CD4-positive, alpha-beta T cell treated with Interleukin-4 for 4 hours (primary cell): ENCODE results near the gene PTPN2.
"Not testable (repeated sequence)": the region's sequence is repeated elsewhere in the genome, so short reads cannot be mapped to it uniquely, and the experiment has no call there.

ENCODE experiments used
- DNase-seq: peaks from one replicate; pipeline ENCODE4 v3.0.0-alpha.2; 2020

PTPN2 gene

DNA sequence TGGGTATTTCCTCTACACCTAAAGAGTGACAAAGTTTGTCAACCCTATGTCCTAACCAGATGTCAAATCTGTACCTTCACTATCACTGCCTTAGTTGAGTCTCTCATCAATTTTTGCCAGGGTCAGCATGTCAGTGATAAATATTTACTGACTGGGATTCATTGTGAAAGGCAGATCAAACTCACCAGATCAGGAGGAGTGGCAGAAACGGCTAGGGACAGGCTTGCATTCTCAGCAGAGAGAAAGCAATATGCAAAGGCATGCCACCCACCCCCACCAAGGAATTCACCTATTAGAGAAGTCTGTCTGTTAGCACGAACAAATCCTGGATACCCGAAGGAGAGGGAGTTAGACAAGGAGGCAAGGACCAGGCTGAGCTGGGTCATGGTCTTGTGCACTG, 62.6 kb downstream of the PTPN2 start:
- no peak for DNase-seq

- DNase-seq, result no peak
These were observed 63.5 kb downstream of the PTPN2 start for GRCh38 chr18:12820506-12820905.

GRCh38 chr18:12819841-12820240, 64.2 kb downstream of the PTPN2 start:
- no peak for DNase-seq

DNA sequence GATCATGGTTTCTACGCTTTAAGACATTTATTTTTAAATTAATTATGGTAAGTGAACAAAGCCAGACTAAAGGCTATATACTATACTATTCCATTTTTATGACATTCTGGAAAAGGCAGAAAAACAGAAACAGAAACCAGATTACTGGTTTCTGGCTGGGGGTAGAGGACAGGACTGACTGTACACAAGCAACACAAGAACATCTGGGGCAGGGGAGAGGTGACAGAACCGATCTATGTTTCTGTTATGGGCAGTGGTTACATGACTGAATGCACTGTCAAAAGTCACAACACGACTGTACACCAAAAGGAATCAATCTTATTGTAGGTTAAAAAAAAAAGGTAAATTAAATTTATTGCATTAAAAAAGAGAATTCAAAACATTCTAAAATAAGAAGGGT, 64.7 kb downstream of the PTPN2 start:
- no peak for DNase-seq

DNA sequence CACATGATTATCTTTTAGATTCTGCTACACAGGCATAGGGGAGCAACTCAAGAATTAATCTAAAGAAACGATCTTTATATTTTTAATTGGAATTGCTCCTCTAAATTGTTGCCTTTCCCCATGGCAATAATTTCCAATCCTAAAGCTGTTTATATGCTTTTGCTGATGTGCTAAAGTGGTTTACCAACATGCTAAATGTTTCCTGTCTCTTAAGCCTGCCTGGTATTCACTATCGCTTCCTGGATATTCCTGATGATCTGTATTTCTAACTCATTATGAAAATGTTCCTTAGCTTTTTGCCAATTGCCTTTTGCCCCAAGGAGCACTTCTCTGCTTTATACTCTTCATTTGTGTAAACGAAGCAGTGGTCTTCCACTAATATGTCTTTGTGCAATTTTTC, 65.8 kb downstream of the PTPN2 start:
- DNase-seq, result no peak

DNA sequence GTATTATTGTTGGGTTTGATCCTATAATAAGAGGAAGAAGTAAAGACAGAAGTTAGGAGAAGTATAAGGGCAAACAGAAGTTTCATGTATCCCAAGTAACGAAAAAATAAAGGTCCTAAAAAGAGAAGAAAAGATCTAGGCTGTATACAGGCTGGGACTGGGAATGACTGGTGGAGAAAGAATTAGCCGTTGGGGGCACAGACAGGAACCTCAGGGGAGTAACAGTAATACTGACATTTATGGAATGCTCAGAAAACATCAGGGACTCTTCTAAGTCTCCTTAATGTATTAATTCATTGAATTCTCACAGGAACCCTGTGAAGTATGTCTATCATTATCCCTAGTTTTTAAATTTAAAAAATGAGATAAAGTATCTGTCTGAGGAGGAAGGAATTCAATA, 67.6 kb downstream of the PTPN2 start:
- DNase-seq, result no peak

- DNase-seq, result no peak
These were observed 72.7 kb downstream of the PTPN2 start for GRCh38 chr18:12811191-12811950.

DNA sequence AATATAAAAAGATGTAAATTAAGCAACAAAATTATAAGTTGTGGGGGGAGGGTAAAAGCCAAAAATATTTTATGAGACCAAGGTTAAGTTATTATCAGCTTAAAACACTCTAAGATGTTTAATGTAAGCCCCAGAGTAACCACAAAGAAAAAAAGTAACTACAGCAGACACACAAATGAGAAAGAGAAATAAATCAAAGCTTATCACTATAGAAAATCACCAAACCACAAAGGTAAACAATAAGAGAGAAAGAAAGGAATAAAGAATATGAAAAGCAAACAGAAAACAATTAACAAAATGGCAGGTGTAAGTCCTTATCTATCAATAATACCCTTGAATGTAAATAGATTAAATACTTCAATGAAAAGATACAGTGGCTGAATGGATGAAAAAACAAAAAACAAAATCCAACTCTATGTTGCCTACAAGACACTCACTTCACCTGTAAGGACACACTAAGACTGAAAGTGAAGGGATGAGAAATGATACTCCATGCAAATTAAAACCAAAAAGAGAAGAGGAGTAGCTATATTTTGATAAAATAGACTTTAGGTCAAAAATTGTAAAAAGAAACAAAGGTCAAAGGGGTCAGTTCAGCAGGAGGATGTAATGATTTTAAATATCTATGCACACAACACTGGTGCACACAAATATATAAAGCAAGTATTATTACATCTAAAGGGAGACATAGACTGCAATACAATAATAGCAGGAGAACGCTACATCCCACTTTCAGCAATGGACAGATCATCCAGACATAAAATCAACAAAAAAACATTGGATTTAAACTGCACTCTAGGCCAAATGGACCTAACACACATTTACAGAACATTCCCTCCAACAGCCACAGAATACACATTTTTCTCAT, 80.7 kb downstream of the PTPN2 start:
- DNase-seq, result no peak

- no peak for DNase-seq
These were observed 81.5 kb downstream of the PTPN2 start for GRCh38 chr18:12802538-12802937.

DNA sequence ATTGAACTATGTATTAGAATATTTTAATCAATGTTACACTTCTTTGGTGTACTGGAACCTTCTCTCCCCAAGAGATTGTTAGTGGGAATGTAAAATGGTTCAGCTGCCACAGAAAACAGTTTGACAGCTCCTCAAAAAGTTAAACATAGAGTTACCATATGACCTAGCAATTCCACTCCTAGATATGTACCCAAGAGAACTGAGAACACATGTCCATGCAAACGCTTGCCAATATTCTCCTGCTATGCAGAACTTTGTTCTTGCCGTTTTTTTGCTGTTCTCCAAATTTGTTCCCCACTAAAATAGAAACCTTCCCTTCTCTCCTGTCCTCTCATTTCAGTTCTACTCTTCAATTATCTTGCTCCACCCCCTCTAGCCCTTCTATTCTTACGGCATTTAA, 87.6 kb downstream of the PTPN2 start:
- DNase-seq, result no peak

- DNase-seq, result no peak
These were observed 92.4 kb downstream of the PTPN2 start for GRCh38 chr18:12791610-12792009.

- DNase-seq, result no peak
These were observed 97.4 kb downstream of the PTPN2 start for GRCh38 chr18:12786669-12787068.

DNA sequence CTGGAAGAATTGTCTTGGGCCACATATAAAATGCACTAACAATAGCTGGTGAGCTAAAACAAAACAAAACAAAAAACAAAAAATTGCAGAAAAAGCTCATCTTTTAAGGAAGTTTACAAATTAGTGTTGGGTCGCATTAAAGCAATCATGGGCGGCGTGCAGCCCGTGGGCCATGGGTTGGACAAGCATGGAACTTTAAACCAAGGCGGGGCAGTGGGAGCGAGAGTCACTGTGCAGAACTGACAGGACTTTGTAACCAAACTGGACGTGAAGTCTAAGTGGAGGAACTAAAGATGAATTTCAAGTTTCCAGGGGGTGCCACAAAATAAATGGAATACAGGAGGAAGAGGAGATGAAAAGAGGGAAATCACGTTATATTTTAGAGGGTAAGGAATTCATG, 100.5 kb downstream of the PTPN2 start:
- no peak for DNase-seq

GRCh38 chr18:12782521-12782920, 101.5 kb downstream of the PTPN2 start:
- no peak for DNase-seq

- no peak for DNase-seq
These were observed 104.6 kb downstream of the PTPN2 start for GRCh38 chr18:12779456-12779855.

GRCh38 chr18:12779043-12779442, 105.0 kb downstream of the PTPN2 start:
- DNase-seq, result no peak

DNA sequence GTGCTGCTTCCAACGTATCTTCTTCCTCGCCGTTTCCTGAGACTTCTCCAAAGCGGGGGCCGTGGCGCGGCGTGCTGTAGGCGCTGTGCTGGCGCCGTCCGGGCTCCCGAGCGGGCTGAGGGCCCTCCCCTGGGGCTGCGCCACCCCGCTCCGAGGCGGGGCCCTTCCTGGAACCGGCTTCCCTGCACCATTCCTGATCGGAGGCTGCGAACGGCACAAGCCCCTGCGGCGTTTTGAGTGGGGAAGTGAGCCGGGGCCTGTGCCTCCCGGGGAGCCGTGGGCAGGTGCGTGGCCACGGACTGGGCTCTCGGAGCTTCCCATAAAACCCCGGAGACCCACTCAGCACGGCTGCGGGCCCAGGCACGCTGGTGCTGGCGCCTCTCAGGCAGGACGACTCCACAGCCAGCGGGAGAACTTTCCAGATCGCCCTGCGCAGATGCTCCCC, 106.5 kb downstream of the PTPN2 start:
- DNase-seq, result no peak

DNA sequence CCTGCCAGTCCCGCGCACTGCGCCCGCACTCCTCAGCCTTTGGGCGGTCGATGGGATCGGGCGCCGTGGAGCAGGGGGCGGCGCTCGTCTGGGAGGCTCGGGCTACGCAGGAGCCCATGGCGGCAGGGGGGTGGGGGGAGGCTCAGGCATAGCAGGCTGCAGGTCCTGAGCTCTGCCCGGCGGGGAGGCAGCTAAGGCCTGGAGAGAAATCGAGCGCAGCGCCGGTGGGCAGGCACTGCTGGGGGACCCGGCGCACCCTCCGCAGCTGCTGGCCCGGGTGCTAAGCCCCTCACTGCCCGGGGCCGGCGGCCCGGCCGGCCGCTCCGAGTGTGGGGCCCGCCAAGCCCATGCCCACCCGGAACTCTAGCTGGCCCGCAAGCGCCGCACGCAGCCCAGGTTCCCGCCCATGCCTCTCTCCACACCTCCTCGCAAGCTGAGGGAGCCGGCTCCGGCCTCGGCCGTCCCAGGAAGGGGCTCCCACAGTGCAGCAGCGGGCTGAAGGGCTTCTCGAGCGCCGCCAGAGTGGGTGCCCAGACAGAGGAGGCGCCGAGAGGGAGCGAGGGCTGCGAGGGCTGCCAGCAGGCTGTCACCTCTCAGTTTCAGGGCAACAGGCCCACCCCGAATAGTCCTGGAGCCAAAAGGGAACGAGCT, 107.1 kb downstream of the PTPN2 start:
- DNase-seq, result no peak

DNA sequence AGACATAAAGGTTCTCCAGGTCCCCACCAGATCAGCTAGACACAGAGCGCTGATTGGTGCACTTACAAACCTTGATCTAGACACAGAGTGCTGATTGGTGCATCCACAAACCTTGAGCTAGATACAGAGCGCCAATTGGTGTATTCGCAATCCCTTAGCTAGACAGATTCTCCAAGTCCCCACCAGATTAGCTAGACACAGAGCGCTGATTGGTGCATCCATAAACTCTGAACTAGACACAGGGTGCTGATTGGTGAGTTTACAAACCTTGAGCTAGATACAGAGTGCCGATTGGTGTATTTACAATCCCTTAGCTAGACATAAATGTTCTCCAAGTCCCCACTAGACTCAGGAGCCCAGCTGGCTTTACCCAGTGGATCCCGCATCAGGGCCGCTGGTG, 107.6 kb downstream of the PTPN2 start:
- DNase-seq, result not testable (repeated sequence)

GRCh38 chr18:12774982-12775381, 109.1 kb downstream of the PTPN2 start:
- DNase-seq, result peak; percentile 20

- no peak for DNase-seq
These were observed 110.7 kb downstream of the PTPN2 start for GRCh38 chr18:12773369-12773768.

GRCh38 chr18:12772111-12772510, 111.9 kb downstream of the PTPN2 start:
- no peak for DNase-seq

GRCh38 chr18:12770469-12771219, 113.4 kb downstream of the PTPN2 start:
- DNase-seq, result no peak
